HG03342 (cell line): Measurements from ENCODE around the gene RTP3.
"Not testable (repeated sequence)": the region's sequence is repeated elsewhere in the genome, so short reads cannot be mapped to it uniquely, and the experiment has no call there.

Experiments used
- ATAC-seq: cut with Tn5 transposase; IDR thresholded peaks from one replicate; pipeline ENCODE4 v1.9.1; 2021; ENCODE audit warnings: mild to moderate bottlenecking, moderate library complexity; ENCODE audit not compliant: unreplicated experiment

Gene RTP3

DNA sequence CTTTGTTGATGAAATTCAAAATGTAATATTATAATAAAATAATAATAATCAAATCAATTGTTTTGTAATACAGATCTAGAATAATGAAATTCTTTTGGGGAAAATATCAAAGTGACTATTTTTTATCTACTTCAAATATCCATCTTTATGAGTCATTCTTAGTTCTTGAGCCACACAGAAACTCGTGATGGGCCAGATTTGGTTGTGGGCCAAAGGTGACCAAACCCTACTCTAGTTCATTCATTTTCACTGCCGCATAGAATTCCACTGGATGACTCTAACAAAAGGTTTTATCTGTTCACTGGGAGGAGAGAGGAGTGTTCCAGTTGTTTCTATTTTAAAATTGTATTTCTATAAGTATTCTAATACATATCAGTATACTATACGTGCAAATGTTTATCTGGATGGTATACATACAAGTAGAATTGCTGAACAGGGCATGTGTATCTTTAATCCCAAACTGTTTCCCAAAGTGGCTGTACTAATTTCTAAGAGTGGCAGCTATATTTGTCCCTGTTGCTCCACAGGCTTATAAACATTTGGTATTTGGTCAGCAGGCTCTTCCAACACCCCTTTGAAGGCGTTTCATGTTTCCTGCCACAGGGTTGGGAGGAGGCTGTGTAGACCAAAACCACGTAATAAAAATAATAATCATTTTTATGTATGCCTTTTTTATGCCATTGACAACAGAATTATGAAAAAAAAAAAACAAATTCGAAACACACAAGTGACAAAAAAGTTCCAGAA is 7.3 kb upstream of the RTP3 start:
- no peak for ATAC-seq

DNA sequence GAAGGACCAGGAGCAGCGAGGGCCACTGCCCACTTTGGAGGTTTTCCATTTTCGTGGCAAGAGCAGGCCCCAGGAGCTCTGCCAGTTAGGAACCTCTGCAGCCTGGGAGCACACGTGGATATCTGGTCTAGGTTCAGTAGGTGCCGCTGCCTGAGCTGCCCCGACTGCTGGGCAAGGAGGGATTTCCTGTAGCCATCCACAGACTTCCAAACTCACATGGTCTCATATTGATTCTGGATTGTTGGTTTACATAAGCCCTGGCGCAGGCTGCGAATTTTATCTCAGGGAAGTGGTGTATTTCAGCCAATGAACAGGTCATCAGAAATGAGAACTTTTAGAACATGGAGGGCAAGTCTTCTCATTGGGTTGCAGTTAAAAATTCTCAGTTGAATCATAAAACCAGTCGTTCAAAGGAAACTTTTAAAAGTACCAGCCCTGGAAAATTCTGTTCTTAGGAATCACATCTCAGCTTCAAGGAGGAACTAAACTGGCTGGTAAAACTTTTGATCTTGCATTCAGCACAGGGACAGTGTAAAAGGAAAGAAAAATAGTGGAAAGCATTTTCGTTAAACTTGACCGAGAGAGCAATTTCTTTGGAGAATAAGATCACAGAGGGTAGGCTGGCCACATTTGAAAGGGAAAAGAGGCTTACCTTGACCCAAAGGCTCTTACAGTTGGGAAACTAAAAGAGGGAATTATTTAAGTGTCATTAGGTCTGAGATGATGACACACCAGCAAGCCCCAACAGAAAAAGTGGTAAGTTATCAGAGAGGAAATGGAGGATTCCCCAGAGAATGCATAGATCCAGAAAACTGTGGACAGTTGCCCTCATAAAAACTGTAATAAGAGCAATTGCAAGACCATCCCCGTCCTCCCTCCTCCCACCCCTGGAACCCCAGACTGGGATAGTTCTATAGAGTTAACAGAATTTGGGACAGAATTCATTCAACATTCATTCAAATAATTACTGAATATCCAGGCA is 6.4 kb upstream of the RTP3 start:
- no peak for ATAC-seq

DNA sequence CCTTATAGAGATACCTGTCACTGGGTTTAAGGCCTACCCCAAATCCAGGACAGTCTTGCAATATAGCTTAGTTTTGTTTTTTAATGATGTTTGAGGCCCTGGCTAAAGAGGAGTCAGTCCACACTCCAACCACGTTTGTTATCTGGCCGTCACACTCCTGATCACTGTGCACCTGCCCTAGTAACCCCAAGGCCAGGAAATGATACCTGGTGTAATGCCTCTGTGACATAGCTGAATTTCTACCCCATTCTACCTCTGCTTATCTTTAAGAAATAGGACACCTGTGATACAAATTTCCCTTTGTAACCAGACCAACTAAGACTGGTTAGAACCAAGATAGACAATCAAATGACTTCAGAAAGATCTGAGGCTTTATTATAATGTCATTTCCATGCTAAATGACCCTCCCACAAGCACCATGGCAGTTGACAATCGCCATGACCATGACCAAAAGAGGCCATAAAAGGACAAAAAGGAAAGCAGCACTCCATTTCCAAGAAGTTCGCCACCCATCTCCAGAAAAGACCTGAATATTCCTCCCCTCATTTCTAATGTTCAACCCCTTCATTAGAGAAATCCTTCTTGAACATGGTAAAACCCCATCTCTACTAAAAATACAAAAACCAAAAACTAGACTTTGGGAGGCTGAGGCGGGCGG is 4.8 kb upstream of the RTP3 start:
- ATAC-seq = no peak

DNA sequence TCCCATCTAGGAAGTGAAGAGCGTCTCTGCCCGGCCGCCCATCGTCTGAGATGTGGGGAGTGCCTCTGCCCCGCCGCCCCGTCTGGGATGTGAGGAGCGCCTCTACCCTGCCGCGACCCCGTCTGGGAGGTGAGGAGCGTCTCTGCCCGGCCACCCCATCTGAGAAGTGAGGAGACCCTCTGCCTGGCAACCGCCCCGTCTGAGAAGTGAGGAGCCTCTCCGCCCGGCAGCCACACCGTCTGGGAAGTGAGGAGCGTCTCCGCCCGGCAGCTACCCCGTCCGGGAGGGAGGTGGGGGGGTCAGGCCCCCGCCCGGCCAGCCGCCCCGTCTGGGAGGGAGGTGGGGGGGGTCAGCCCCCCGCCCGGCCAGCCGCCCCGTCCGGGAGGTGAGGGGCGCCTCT is 3.3 kb upstream of the RTP3 start:
- ATAC-seq = not testable (repeated sequence)

DNA sequence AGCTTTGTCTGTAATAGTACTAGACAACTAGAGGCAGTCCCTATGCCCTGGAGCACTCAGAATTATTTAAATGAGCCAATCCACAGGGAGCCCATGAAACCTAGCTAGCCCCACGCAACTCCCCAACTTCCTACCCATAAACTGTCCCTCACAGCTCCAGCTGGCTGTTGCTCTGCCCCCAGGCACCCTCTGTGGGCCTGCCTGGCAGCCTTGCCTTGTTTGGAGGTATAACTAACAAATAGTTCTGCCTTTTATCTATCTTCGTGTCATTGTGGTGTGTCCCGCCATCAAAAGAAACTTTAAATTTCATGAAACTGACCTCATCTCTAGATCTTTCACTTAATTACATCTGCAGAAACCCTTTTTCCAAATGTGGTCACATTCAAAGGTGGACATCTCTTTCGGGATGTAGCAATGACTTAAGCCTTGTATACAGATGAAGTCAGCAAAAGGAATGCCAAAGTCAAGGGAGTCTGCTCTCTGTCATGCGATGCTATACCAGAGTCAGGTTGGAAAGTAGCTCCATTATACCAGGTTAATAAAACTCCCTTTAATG is 1.8 kb upstream of the RTP3 start:
- no peak for ATAC-seq

DNA sequence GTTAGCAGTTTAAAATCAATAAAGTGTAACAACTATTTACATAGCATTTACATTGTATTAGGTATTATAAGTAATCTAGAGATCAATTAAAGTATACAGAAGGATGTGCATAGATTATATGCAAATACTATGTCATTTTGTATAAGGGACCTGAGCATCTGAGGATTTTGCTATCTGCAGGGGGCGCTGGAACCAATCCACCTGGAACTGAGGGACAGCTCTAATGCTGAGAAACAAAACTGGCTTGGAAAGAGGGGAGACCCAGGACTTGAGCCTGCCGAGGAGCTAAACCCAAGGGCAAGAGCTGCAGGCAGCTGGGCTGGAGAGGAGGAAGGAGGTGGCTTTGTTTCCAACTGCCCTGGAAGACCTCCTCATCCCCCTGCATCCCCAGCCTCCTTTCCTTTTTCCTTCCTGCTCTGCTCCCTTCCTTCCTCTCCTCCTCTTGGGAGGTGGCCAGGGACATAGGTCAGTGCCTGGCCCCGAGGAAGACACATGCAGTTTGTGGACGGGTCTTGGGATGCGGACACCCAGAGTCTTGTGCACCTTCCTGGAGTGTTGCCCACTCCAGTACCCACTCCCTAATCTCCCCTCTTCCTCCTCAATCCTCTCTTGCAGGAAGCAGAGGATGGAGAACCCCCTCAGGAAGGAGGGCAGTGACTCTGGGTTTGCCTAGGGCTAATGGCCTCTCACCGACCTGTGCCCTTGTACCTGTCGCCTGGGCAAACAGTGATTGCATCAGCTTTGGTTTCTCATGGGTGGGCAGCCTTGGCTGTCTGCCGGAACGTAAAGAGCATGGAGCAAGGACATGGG is 825 bp upstream of the RTP3 start:
- no peak for ATAC-seq

DNA sequence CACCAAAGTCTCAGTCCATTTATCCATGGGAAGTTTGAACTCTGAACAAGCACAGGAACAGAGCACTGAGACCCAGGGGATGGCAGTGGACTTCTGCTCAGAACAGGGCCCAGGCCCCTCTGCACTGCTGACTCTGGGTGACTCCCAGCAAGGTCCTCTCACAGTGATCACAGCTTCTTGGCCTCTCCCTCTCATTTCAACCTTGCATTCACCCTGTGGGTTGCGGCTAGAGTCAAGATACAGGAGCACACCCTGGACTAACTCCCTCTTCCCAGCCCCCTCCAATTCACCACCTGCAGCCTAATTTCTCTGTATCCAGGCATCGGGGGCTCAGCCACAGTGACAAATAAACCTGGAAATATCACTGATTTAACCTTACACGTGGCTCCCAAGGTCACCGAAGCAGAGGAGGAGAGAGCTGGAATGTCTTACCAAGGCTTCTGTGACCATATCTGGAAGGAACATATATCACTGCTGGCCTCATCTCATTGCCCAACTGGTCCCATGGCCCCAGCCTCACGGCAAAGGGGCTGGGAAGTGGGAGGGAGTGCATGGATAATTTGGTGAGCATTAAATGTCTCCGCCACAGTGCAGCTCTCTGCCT is 1.2 kb downstream of the RTP3 start:
- ATAC-seq = no peak

DNA sequence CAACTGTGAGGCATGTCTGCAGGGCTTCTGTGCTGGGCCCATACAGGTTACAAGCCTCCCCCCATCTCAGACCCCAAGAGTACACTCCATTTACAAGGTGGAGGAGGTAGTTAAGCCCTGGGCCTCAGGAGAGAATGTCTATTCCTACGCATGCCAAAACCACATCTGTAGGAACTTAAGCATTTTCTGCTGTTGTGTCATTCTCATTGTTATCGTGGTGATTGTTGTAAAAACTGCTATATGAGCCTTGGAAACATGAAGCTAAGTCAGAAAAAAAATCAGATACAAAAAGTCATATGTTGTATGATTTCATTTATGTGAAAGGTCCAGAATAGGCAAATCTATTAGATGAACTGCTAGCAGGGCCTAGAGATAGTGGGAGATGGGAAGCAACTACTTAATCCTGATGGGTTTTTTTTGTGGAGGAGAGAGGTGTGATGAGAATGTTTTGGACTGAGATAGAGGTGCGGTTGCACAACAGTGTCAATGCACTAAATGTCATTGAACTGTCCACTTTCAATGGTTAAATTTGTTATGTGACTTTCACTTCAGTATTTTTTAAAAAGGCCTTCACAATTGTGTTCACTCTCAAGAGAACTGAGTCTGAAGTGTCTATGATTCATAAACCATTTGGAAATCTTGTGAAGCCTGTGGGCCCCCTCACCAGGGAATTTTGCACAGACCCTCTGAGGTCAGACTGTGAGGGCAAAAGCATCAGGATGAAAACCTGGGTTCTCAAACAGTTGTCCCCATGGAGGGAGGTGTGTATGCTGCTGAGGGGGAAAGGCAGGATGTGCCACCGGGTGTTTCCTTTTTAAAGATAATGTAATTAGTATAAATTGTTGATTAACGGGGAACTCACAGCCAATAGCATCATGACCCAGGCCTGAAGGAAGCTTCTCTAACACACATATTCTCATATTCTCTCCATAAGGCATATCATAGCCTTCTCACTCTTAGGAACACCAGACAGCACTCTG is 3.2 kb downstream of the RTP3 start:
- no peak for ATAC-seq

DNA sequence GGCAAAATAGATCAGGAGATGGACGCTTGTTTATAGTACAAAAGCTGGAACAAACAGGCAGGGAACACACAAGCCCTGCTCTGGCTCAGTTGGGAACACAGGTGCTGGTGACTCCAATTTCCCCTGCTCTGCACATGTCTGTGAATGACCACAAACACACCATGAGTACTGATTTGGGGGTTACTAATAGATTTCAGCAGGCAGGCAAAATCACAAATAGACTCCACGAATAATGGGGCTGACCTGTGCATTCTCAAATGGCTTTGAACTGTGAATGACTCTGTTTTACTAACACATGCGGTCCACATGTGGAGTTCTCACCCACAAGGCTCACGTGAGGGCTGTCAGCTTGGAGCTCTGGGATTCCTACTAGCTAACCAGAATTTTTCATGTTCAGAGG is 3.9 kb downstream of the RTP3 start:
- ATAC-seq = no peak

DNA sequence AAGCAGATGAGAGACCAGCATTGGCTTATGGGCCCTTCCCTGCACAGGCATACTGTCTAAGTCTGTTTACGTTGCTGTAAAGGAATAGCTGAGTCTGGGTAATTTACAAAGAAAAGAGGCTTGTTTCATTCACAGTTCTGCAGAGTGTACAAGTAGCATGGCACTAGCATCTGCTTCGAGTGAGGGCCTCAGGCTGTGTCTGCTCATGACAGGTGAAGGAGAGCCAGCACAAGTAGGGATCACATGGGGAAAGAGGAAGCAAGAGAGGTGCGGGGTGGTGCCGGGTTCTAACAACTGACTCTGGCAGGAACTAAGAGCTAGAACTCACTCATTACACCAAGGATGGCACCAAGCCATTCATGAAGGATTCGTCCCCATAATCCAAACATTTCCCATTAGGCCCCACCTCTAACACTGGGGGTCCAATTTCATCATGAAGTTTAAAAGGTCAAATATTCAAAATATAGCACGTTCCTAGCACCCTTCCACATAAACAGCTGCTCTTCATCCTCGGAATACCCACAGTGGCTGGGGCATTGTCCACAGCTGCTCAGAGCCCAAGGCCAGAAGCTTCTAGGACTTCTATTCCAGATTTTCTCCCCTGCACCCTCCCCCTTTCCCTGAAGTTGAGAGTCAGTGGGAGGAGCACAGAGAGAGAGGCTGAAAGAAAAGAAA is 5.6 kb downstream of the RTP3 start:
- no peak for ATAC-seq

DNA sequence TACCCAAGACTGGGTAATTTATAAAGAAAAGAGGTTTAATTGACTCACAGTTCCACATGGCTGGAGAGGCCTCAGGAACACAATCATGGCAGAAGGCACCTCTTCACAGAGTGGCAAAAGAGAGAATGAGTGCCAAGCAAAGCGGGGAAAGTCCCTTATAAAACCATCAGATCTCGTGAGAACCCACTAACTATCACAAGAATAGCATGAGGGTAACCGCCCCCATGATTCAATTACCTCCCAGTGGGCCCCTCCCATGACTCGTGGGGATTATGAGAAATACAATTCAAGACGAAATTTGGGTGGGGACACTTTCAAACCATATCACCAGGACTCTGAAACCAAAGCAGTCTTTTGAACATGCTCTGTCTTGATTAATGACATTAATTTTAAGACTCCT is 7.0 kb downstream of the RTP3 start:
- no peak for ATAC-seq

DNA sequence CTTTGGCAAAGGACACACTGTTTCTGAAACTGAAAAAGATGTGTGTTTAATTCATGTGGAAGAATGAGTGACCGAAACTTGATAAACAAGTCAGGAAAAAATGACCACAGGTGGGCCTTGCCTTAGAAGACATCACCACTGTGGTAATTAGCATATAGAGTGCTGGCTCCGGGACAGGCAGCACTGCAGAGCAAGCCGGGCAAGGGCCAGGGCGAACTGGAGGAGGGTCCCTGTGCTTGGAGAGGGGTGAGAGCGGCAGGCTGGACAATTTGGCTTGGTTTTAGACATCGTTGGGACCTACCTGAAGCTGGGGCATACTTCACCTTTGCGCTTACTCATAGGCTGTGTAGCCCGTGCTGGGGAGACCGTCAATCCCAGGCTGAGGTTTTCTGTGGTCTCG is 8.2 kb downstream of the RTP3 start:
- ATAC-seq = no peak

DNA sequence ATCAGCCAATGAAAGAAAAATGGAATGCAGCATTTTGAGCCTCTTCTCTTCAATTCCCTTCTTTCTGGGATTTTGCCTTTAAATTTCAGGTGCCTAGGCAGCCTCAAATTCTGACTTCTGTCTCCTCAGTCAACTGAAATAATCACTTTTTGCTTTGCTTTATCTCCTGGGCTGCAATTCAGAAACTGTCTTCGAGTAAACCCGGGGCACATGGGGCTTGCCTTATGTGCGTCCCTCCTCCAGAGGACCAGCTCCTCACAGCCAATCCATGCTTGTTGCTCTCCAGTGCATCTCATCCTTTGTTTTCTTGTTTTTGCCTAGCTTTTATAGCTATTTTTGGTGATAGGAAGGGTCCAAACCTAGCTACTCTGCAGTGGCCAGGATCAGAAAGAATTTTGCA is 8.8 kb downstream of the RTP3 start:
- ATAC-seq = no peak

DNA sequence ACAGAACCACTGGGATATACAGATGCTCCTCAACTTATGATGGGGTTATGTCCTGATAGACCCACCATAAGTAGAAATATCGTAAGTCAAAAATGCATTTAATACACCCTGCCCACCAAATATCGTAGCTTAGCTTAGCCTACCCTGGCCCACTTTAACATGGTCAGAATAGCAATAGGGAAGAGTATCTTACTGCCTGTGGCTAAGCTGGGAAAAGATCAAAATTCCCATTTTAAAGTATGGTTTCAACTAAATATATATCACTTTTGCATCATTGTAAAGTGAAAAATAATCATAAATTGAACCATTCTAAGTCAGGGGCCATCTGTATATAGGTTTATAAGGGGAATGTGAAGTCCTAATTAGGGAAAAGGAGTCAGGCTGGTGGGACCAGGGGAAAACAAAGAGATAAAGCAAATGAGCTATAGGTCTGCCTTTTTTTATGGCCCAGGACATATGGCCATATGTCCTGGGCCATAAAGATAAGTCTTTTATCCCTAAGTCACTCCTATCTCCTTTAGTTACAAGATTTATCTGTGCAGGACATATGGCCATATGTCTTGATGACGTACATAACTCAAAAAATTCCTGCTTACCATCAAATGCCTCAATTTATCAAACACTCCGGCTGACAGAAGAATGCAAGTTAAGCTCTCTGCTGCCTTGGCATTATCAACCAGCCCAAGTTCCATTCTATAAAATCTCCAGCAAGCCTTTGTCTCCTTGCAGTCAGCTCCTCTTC is 11.2 kb downstream of the RTP3 start:
- no peak for ATAC-seq

DNA sequence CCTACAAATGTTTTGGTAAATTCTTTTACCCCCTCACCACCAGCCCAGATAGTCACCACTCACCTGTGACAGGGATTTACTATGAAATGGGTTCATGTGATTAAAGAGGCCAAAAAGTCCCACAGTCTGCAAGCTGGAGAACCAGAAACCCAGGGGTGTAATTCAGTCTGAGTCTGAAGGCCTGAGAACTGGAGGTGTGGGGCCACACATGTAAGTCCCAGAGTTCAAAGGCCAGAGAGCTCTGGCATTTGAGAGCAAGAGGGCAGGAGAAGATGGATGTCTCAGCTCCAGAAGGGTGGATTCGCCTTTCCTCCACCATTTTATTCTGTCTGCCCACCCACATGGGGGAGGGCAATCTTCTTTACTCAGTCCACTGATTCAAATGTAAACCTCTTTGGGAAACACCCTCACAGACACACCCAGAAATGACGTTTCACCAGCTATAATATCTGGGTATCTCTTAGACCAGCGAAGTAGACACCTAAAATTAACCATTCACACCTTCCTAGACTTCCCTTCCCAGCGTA is 11.9 kb downstream of the RTP3 start:
- ATAC-seq = no peak

DNA sequence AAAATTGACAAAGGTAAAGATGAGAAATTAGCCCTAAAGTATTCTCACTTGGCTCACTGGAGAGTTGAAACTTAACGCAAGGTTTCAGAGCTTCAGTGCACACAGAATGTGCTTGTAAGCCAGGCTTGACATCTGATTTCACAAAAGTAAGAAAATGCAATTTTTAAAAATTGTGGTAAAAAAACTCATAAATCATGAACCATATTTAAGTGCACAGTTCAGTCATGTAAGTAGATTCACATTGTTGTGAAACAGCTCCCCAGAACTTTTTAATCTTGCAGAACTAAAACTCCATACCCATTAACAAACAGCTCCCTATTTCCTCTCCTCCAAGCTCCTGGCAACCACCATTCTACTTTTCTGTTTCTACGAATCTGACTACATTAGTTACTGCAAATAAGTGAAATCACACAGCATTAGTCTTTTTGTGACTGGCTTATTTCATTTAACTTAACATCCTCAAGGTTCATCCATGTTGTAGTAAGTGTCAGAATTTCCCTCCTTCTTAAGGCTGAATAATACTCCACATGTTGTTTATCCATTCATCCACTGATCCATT is 14.5 kb downstream of the RTP3 start:
- no peak for ATAC-seq

DNA sequence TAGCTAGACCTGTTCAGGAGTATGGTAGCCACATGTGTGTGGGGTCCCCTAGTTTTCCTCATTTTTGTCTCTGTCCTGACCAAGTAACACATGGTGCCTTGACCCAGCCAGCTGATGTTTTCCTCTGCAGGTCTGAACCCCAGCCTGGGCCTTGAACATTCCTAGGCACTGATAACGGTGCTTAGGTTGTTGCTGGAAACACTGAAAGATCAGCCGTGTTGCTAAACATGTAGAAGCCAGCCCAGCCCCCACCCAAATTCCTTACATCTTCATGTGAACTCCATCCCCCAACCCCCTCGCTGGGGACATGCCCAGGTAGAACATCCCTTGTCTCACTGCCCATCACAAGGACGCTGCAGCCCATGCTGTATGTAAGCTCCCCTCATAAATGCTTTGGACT is 18.7 kb downstream of the RTP3 start:
- no peak for ATAC-seq
